Upper lobe of right lung (tissue), 1 donor: Measurements from ENCODE around the gene DOCK2. TPM values are rescaled to one million over a fixed set of nuclear protein-coding genes. Genes with fewer than 3 reads are reported as not detected.
A peak's percentile ranks its signal among the peaks of the same experiment; 100 is the strongest.

ENCODE experiments used
- ATAC-seq: fragments of 200-7000 bp; cut with Tn5 transposase; one replicate; pipeline ENCODE4 v1.9.1; 2020; ENCODE audit warnings: mild to moderate bottlenecking, moderate library complexity
- DNase-seq: peaks from one replicate; pipeline ENCODE4 v3.0.0-alpha.2; 2020
- H3K27ac ChIP-seq: fragments of 200-600 bp; one replicate; pipeline ENCODE4 v1.8.0; 2022
- H3K27me3 ChIP-seq: fragments of 200-600 bp; one replicate; pipeline ENCODE4 v1.8.0; 2022; ENCODE audit warnings: mild to moderate bottlenecking
- H3K36me3 ChIP-seq: fragments of 200-600 bp; one replicate; pipeline ENCODE4 v1.8.0; 2022
- H3K4me1 ChIP-seq: fragments of 200-600 bp; one replicate; pipeline ENCODE4 v1.8.0; 2022
- H3K4me3 ChIP-seq: fragments of 200-600 bp; one replicate; pipeline ENCODE4 v1.8.0; 2022; ENCODE audit warnings: mild to moderate bottlenecking
- H3K9me3 ChIP-seq: fragments of 200-600 bp; one replicate; pipeline ENCODE4 v1.8.0; 2022
- intact Hi-C: fragments of 100-400 bp; cut with DNase I; formaldehyde crosslinking; loops from one replicate; pipeline ENCODE4 v1.11.0; 2022
- total RNA-seq: library from RNA; stranded (reverse); fragmentation: NEBNext Ultra II Directional; extraction: Animal tissue kit (Norgen Biotek cat#: 25700); gene quantifications from one replicate; pipeline ENCODE4 v1.2.1, GENCODE V29; 2021
- TF ChIP-seq, protein P1 (sequence below): fragments of 200-600 bp; IDR thresholded peaks from one replicate; pipeline ENCODE4 v1.8.0; 2022; ENCODE audit warnings: antibody characterized with exemption
- donor health status: DM: no; HTN: yes; CAD: no; lungs with severe emphysema.

Gene DOCK2
- total RNA-seq, 1 donor from 2014 or later, result 65.4 TPM

DNA sequence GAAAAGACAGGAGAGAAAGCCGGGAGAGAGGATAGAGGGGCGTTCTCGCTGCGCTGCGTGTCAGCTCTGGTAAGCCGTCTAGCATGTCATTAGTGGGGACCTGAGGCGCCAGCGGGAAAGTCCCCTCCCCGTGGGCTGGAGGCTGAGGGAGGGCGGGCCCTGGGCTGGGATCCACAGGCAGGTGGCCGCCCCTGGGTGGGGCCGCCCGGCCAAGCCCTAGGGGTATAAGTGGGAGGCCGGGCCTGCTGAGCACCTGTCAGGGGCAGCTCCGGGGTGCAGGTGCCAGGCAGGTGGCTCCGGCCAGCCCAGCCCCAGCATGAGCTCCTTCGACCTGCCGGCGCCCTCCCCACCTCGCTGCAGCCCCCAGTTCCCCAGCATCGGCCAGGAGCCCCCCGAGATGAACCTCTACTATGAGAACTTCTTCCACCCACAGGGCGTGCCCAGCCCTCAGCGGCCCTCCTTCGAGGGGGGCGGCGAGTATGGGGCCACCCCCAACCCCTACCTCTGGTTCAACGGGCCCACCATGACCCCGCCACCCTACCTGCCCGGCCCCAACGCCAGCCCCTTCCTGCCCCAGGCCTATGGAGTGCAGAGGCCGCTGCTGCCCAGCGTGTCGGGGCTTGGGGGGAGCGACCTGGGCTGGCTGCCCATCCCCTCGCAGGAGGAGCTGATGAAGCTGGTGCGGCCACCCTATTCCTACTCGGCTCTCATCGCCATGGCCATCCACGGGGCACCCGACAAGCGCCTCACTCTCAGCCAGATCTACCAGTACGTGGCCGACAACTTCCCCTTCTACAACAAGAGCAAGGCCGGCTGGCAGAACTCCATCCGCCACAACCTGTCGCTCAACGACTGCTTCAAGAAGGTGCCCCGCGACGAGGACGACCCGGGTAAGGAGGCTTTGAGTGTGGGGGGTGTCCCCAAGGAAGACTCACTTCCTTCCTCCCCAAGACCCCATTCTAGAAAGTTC lies 468.9 kb downstream of the DOCK2 start, which contains the start of gene FOXI1:
Gene FOXI1 (plus strand): TSS at position 256 of the 970 bp plus-strand sequence. CDS start 61 bp downstream, at position 317.
- no peaks in the 10 kb centered on the region for H3K36me3 ChIP-seq
- TF ChIP-seq, protein P1, sequence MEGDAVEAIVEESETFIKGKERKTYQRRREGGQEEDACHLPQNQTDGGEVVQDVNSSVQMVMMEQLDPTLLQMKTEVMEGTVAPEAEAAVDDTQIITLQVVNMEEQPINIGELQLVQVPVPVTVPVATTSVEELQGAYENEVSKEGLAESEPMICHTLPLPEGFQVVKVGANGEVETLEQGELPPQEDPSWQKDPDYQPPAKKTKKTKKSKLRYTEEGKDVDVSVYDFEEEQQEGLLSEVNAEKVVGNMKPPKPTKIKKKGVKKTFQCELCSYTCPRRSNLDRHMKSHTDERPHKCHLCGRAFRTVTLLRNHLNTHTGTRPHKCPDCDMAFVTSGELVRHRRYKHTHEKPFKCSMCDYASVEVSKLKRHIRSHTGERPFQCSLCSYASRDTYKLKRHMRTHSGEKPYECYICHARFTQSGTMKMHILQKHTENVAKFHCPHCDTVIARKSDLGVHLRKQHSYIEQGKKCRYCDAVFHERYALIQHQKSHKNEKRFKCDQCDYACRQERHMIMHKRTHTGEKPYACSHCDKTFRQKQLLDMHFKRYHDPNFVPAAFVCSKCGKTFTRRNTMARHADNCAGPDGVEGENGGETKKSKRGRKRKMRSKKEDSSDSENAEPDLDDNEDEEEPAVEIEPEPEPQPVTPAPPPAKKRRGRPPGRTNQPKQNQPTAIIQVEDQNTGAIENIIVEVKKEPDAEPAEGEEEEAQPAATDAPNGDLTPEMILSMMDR, result no peak
- peak; percentile 73 for ATAC-seq

DNA sequence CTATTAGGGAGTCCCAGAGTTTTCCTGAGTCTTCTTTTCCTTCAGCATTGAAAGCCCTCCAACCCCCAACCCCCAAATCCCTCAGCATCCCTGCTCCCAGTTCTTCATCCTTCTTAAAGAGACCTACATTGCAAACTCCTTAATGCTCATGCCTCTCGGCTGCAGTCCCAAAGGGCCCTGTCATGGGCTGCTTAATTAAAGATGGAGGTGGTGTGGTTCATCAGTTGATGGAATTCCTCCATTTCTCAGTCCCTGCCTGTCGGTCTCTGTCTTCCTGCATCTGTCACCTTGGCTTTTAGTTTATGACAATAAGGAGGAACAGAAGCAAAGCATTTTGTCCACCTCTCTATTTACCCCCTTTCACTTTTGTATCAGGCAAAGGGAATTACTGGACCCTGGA lies 470.6 kb downstream of the DOCK2 start:
- intact Hi-C loops, result no loop called here
- H3K27ac ChIP-seq, result no peak overlapping the region
- TF ChIP-seq, protein P1, result no peak
- no peaks in the 10 kb centered on the region for H3K27me3 ChIP-seq
- H3K4me1 ChIP-seq, result no peaks in the 10 kb centered on the region
- ATAC-seq (no peak), DNase-seq (no peak)
- no peaks in the 10 kb centered on the region for H3K36me3 ChIP-seq
- no peaks in the 10 kb centered on the region for H3K9me3 ChIP-seq
- no peak overlapping the region for H3K4me3 ChIP-seq

More for the DNA sequence above, 468.9 kb downstream of the DOCK2 start, which contains the start of gene FOXI1:
- intact Hi-C loops, result no loop called here
- DNase-seq, result no peak
- no peaks in the 10 kb centered on the region for H3K4me1 ChIP-seq
- H3K4me3 ChIP-seq, result no peak within 1 kb of the TSS
- H3K27me3 ChIP-seq, result no peaks in the 10 kb centered on the region
- no peak within 1 kb of the TSS for H3K27ac ChIP-seq
- H3K9me3 ChIP-seq, result no peaks in the 10 kb centered on the region

DNA sequence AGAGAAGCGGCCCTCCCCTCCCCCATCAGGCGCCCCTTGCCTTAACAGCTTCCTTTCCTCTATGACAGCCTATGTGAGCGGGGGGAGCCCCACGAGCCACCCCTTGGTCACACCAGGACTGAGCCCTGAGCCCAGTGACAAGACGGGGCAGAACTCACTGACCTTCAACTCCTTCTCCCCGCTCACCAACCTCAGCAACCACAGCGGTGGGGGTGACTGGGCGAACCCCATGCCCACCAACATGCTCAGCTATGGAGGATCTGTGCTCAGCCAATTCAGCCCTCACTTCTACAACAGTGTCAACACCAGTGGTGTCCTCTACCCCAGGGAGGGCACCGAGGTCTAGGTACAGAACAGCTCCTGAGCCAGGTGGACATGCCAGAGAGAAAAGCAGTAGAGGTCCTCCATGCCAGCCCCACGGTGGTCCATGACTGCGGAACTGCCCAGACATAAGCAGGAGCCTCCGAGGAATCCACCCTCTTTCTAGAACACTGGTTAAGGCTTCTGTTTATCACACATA lies 471.3 kb downstream of the DOCK2 start:
- no peak for DNase-seq
- no peak overlapping the region for H3K27ac ChIP-seq
- H3K4me1 ChIP-seq, result no peaks in the 10 kb centered on the region
- no peak for ATAC-seq
- no peaks in the 10 kb centered on the region for H3K27me3 ChIP-seq
- no peaks in the 10 kb centered on the region for H3K36me3 ChIP-seq
- no peak overlapping the region for H3K4me3 ChIP-seq
- TF ChIP-seq, protein P1, result no peak
- intact Hi-C loops, result no loop called here
- H3K9me3 ChIP-seq, result no peaks in the 10 kb centered on the region

DNA sequence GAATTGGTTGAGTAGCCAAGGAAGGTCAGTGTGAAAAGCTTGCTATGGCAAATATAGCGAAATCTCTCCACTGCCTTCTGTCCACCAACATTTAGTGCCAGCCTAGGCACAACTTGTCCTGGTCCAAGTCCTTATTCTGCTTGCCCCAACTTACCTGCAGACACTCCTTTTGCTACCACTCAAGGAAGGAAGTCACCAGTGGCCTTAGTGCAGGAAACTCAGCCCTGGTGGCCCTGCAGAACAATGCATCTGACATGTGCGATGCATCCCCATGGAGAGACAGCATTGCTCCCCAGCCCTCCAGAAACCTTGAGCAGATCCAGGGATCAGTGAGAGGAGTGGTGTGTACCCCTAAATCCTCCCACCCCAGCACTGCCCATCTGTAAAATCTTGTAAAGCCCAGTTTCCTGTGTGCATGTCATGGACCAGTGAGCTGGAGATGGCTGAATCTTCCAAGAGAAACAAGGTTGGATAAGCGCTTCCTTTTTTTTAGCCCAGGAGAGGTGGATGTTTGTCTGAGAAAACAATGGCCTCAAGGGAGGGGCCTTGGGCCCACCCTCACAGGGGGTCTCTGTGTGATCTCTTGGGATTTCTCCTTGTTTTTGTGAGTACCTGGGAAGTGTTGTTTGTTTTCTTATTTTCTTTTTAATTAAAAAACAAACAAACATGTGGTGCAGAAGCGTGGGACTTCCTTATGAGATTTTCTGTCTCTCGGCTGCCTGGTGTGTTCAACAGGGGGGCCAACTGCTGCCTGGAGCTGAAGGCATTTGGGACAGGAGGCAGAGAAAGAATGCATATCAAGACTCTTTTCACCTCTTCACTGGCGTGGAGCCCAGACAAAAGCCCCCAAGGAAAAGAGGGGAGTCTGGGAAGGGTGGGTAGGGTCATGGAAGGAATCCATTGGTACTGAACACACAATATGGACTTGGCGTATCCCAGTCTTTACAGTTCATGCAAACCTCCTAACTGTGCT lies 472.3 kb downstream of the DOCK2 start:
- no peaks in the 10 kb centered on the region for H3K9me3 ChIP-seq
- no peak for ATAC-seq
- no peaks in the 10 kb centered on the region for H3K27me3 ChIP-seq
- intact Hi-C loops, result no loop called here
- TF ChIP-seq, protein P1, result no peak
- H3K27ac ChIP-seq, result no peak overlapping the region
- no peak for DNase-seq
- no peaks in the 10 kb centered on the region for H3K36me3 ChIP-seq
- H3K4me1 ChIP-seq, result no peaks in the 10 kb centered on the region
- H3K4me3 ChIP-seq, result no peak overlapping the region

DNA sequence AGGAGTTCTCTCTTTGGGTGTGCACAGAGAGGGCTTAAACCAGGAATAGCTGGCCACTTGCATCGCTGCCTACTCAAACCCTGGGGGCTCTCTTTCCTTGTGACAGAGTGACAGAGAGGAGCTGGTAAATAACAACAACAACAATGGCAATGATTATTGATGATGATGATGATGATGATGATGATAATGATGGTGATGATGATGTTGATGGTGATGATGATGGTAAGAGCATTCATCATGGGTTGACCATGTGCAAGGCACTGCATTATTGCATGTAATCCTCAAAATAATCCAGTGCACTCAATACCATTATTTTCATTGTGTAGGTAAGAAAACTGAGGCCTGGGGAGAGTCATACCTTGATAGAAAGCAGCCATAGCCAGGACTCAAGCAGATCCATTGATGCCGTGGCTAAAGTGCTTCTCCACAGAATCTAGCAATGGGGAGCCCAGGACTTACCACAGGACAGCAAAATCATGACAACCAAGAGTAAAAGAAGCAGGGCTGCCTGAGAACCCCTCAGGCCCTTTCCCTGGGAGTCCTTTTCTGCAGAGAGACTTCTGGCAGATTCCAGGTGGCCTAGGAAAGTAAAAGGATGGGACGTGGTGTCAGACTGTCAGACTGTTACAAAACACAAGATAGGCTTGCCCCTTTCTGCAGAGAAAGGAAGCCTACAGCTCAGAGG lies 473.5 kb downstream of the DOCK2 start:
- TF ChIP-seq, protein P1, result no peak
- Histone ChIP-seq H3K9me3 (no peaks in the 10 kb centered on the region), H3K36me3 (no peaks in the 10 kb centered on the region), H3K27ac (no peak overlapping the region), H3K4me3 (no peak overlapping the region), H3K4me1 (no peaks in the 10 kb centered on the region), H3K27me3 (no peaks in the 10 kb centered on the region)
- DNase-seq (no peak), ATAC-seq (no peak)
- intact Hi-C loops, result no loop called here
